ENCODE measurements around the gene SDF2. TPM values are rescaled to one million over a fixed set of nuclear protein-coding genes. Genes with fewer than 3 reads are reported as not detected.

The SDF2 gene
- 52.8 TPM for total RNA-seq
- long read RNA-seq, transcript SDF2-210 (3 exons, 1,025 nt), result minor isoform, 5 of 46 reads
- long read RNA-seq, transcript SDF2-201 (3 exons, 1,568 nt), result major isoform, 32 of 46 reads
- long read RNA-seq, partial matches to known transcripts, result 0 of 46 reads
- long read RNA-seq, other reads (novel, unspliced or antisense), result 5 of 46 reads

DNA sequence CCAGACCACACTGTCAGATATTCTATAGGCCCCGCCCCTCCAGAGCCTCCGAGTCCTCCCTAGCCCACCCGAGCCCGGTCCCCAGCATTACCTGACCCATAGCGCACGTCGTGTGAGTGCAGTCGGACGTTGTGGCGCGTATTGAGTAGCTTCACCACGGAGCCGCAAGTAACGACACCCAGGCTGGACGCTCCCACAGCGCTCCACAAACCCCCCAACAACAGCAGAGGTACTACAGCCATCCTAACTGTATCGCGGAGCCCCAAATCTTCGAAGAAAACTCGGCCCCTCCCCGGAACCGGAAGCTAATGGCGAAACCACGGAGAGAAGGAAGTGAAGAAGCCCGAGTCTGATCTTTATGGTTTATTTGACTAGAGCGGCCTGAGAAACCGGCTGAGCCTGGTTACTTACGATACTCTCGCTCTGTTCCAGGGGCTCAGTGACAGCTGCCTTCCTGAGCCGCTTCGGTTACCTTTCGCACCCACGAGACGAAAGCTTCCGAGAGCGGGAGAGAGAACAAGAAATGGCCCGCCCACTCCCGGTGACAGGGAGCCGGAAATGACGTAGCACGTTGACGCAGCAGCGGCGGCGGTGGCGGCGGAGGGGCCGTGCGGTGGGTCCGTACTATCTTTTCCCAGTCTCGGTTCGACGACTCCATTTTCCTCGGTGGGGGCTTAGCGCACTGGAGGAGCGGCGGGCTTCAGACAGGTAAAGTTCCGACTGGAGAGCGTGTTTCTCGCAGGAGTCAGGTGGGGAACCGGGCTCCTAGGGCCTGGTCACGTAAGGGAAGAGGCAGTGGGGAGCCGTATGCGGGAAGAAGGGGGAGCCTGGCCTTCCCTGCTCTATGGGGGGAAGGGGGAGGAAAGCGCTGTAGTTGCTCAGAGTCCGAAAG, at the start of gene SDF2, which contains the start of gene SUPT6H:
SDF2 (minus strand) TSS at position 272 of the 892 bp plus-strand sequence; CDS start at position 242, 30 bp downstream.
SUPT6H (plus strand) TSS at position 571 of the 892 bp plus-strand sequence. CDS start 11,197 bp downstream, outside the sequence.
- TF ChIP-seq CTCF (IDR thresholded peaks at IDR 0.05), result no peak
- ATAC-seq, result peak; percentile 97
- Histone ChIP-seq H3K36me3 (peaks cover 25% of the 10 kb centered on the region), H3K4me1 (peaks cover 36% of the 10 kb centered on the region), H3K27ac (peak within 1 kb of the TSS; percentile 98), H3K9me3 (no peaks in the 10 kb centered on the region), H3K27me3 (no peaks in the 10 kb centered on the region), H3K4me3 (peak within 1 kb of the TSS; percentile 88)
- peak; percentile 96 for DNase-seq
- intact Hi-C loops (cut with DNase I), result no loop called here

DNA sequence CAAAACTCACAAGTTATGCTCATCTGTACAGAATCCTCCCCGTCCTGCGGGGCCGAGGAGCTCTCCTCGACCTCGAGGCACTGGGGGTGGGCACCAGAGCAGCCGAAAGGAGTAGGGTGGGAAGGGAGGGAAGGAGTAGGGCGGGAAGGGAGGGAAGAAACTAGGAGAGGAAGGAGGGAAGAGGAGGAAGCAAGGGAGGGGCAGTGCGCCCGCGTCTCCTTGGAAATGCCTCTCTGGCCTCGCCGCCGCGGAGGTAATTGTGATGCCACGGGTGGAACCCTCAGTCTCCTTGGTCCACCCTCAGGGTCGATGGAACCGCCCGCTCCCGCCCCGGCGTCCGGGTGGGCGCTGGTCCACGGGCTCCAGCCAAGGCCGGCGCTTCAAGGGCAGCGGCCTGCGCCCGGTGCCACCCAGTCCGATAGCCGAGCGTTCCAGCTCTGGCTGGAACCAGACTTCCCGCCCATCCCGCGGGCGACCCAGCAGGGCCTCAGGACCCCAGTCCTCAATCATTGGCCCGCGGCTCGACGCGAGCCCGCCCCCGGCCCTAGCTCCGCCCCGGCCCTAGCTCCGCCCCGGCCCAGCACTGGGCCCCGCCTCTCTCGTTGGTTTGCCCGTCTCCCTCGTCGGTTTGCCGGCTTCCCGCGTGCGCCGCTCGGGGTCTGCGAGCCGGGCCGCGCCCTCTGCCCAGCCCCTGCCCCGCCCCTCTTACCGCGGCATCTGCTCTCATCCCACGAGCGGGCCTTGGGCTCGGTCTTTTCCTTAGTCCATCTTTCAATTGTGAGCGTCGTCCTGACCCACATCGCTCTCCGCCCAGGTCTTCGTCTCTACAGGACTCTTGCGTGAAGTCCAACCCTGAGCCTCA, 49.4 kb upstream of the SDF2 start:
- DNase-seq (peak; percentile 95), ATAC-seq (peak; percentile 96)
- Histone ChIP-seq H3K27ac (peak overlapping the region; percentile 90), H3K9me3 (no peaks in the 10 kb centered on the region), H3K27me3 (no peaks in the 10 kb centered on the region), H3K4me1 (peaks cover 7% of the 10 kb centered on the region), H3K4me3 (peak overlapping the region; percentile 80), H3K36me3 (peaks cover 16% of the 10 kb centered on the region)
- no peak for TF ChIP-seq CTCF (IDR thresholded peaks at IDR 0.05)
- intact Hi-C loops (cut with DNase I), result no loop called here

DNA sequence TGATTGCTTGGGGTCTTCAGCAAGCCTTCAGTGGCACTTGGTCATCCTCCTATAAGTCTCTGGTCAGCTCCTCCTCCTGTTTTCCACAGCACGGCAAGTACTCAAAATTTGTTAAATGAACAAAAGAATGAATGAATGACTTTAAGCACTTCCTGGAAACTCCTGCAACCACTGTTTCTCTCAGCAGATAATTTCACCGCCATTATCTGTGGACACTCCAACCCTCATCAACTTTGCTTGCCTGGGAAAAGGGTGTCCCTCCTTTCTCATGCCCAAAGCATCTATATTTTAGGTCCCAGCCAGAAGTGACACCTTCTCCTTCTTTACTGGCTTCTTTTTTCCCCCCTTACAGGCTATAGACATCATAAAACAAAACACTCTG, 45.6 kb upstream of the SDF2 start:
- peaks cover 6% of the 10 kb centered on the region for H3K4me1 ChIP-seq
- no peak for TF ChIP-seq CTCF (IDR thresholded peaks at IDR 0.05)
- intact Hi-C loops (cut with DNase I), result no loop called here
- DNase-seq, result no peak
- H3K4me3 ChIP-seq, result no peak overlapping the region
- ATAC-seq, result no peak
- no peaks in the 10 kb centered on the region for H3K27me3 ChIP-seq
- no peaks in the 10 kb centered on the region for H3K9me3 ChIP-seq
- H3K36me3 ChIP-seq, result peaks cover 14% of the 10 kb centered on the region
- H3K27ac ChIP-seq, result no peak overlapping the region

GRCh38 chr17:28706471-28707338, 45.0 kb upstream of the SDF2 start:
- H3K27ac ChIP-seq, result no peak overlapping the region
- peaks cover 5% of the 10 kb centered on the region for H3K4me1 ChIP-seq
- no peak for DNase-seq
- TF ChIP-seq CTCF (IDR thresholded peaks at IDR 0.05), result no peak
- peaks cover 20% of the 10 kb centered on the region for H3K36me3 ChIP-seq
- no peak overlapping the region for H3K4me3 ChIP-seq
- intact Hi-C loops (cut with DNase I), result no loop called here
- no peaks in the 10 kb centered on the region for H3K9me3 ChIP-seq
- no peaks in the 10 kb centered on the region for H3K27me3 ChIP-seq
- ATAC-seq, result no peak

Measured in upper lobe of right lung (tissue), 1 donor.